GM12878 (cell line): Measurements from ENCODE around the gene GLT1D1. TPM values are rescaled to one million over a fixed set of nuclear protein-coding genes. Genes with fewer than 3 reads are reported as not detected.

Experiments used
- ATAC-seq: fragments of 200-7000 bp; cut with Tn5 transposase; 3 replicates; pipeline ENCODE4 v1.9.1; 2020; ENCODE audit warnings: mild to moderate bottlenecking, moderate library complexity
- BruUV-seq: library from RNA; stranded (reverse); fragments of 400-500 nt; replicated peaks from 2 replicates; lab custom pipeline; 2021; lab: Mats Ljungman, UMichigan
- CTCF ChIA-PET: fragments of 300-600 bp; sonication (Branson Sonifier 250); formaldehyde crosslinking; extraction: SDS; loops from one replicate; lab custom pipeline; 2021; ENCODE audit warnings: inconsistent platforms; lab: Yijun Ruan, JAX
- POLR2A ChIA-PET: fragments of 350-600 bp; formaldehyde crosslinking; extraction: SDS; loops from one replicate; lab custom pipeline; 2021; ENCODE audit warnings: inconsistent platforms; lab: Charles Lee
- RAD21 ChIA-PET: fragments of 300-600 bp; sonication (Branson Sonifier 250); formaldehyde crosslinking; loops from one replicate; lab custom pipeline; 2023; ENCODE audit warnings: antibody characterized with exemption; ENCODE audit not compliant: unreplicated experiment; lab: Charles Lee
- SMC1A ChIA-PET: fragments of 300-600 bp; sonication (Branson Sonifier 250); formaldehyde crosslinking; loops from one replicate; lab custom pipeline; 2023; ENCODE audit not compliant: unreplicated experiment, uncharacterized antibody; lab: Charles Lee
- DNase-seq: peaks from one replicate; pipeline ENCODE4 v3.0.0-alpha.2; 2011; ENCODE audit warnings: low read depth, low spot score
- FAIRE-seq: peaks from 3 replicates; lab custom pipeline; 2011; peaks lifted over from hg19 to GRCh38; lab: Jason Lieb, UNC
- H2AFZ ChIP-seq: 2 replicates; pipeline ENCODE4 v1.6.0; 2011; ENCODE audit warnings: low read depth, low read length, control low read depth; ENCODE audit not compliant: control insufficient read depth
- H3K27ac ChIP-seq: 2 replicates; pipeline ENCODE4 v1.5.1; 2011; ENCODE audit warnings: control low read depth; ENCODE audit not compliant: control insufficient read depth, insufficient read depth
- H3K27me3 ChIP-seq, 2 experiments: replicated peaks in 1 of 2; 2 replicates each; pipeline versions ENCODE4 v1.6.0 to v1.6.1; 2011; ENCODE audit warnings: low read length in 1 of 2; ENCODE audit not compliant: control insufficient read depth in 2 of 2, insufficient read depth in 2 of 2
- H3K36me3 ChIP-seq, 2 experiments: 2 replicates each; pipeline ENCODE4 v1.5.1; 2011; ENCODE audit warnings: low read length in 1 of 2; ENCODE audit not compliant: control insufficient read depth in 2 of 2, insufficient read depth in 2 of 2
- H3K4me1 ChIP-seq: 2 replicates; pipeline ENCODE4 v1.6.1; 2011; ENCODE audit warnings: mild to moderate bottlenecking, low read length, moderate library complexity, mixed read lengths; ENCODE audit not compliant: control insufficient read depth, insufficient read depth
- H3K4me2 ChIP-seq: 2 replicates; pipeline ENCODE4 v1.6.0; 2011; ENCODE audit warnings: control low read depth; ENCODE audit not compliant: control insufficient read depth, insufficient read depth
- H3K4me3 ChIP-seq: fragments of 200-600 bp; sonication (generic); 2 replicates; pipeline ENCODE4 v1.5.1; 2016
- H3K79me2 ChIP-seq: 2 replicates; pipeline ENCODE4 v1.6.0; 2011; ENCODE audit warnings: low read length; ENCODE audit not compliant: control insufficient read depth, insufficient read depth
- H3K9ac ChIP-seq: 2 replicates; pipeline ENCODE4 v1.8.0; 2011; ENCODE audit warnings: low read length, control low read depth, mixed read lengths; ENCODE audit not compliant: control insufficient read depth, insufficient read depth
- H3K9me3 ChIP-seq: replicated peaks from 3 replicates; pipeline ENCODE4 v1.5.1; 2011; ENCODE audit warnings: mild to moderate bottlenecking, low read length; ENCODE audit not compliant: control insufficient read depth, insufficient read depth
- H4K20me1 ChIP-seq: 2 replicates; pipeline ENCODE4 v1.6.0; 2011; ENCODE audit not compliant: control insufficient read depth, insufficient read depth
- CHD2 ChIP-seq: IDR thresholded peaks from 2 replicates; pipeline ENCODE4 v1.6.1; 2011; ENCODE audit warnings: low read depth, low read length, improper control_type of control experiment, borderline replicate concordance
- ETV6 ChIP-seq, 2 experiments: fragments of 450-650 bp in 1 of 2; IDR thresholded peaks in 1 of 2; conservative IDR thresholded peaks in 1 of 2; 2 replicates each; pipeline ENCODE4 v1.6.1; 2014; ENCODE audit warnings: antibody characterized with exemption in 1 of 2, borderline replicate concordance in 1 of 2, low read depth in 1 of 2, mild to moderate bottlenecking in 1 of 2, moderate library complexity in 1 of 2
- MYC ChIP-seq: IDR thresholded peaks from 2 replicates; pipeline ENCODE4 v1.6.1; 2011; ENCODE audit warnings: mild to moderate bottlenecking, low read length, moderate library complexity, inconsistent platforms; ENCODE audit not compliant: insufficient read depth, insufficient replicate concordance, insufficient read length, severe bottlenecking
- NFXL1 ChIP-seq: fragments of 450-650 bp; IDR thresholded peaks from 2 replicates; pipeline ENCODE4 v1.6.1; 2017; ENCODE audit warnings: antibody characterized with exemption, mild to moderate bottlenecking, borderline replicate concordance
- PAX8 ChIP-seq: fragments of 450-650 bp; IDR thresholded peaks from 2 replicates; pipeline ENCODE4 v1.6.1; 2017; ENCODE audit warnings: mild to moderate bottlenecking, moderate library complexity
- TAF1 ChIP-seq: IDR thresholded peaks from 2 replicates; pipeline ENCODE4 v1.6.1; 2011; ENCODE audit warnings: mild to moderate bottlenecking, low read depth, low read length, borderline replicate concordance
- TARDBP ChIP-seq: IDR thresholded peaks from 2 replicates; pipeline ENCODE4 v1.6.1; 2016; ENCODE audit warnings: borderline replicate concordance
- ZBED1 ChIP-seq: IDR thresholded peaks from 2 replicates; pipeline ENCODE4 v1.6.1; 2016; ENCODE audit warnings: borderline replicate concordance
- WGBS: methylation state at CpG from one replicate; pipeline ENCODE4 v1.1.6; 2016; ENCODE audit warnings: low lambda C conversion rate; ENCODE audit not compliant: insufficient replicate concordance, insufficient coverage; ENCODE audit errors: missing lambda C conversion rate; 5-methylcytosine and 5-hydroxymethylcytosine counted together
- in situ Hi-C: fragments of 300-500 bp; cut with MboI; formaldehyde crosslinking; loops from 9 replicates; pipeline ENCODE4 v1.14.3; 2018; ENCODE audit warnings: mixed read lengths
- intact Hi-C: fragments of 100-400 bp; cut with micrococcal nuclease; formaldehyde crosslinking; loops from one replicate; pipeline ENCODE4 v1.14.2; 2022; ENCODE audit not compliant: unreplicated experiment
- polyA plus RNA-seq, 11 experiments: library from polyadenylated mRNA; depleted of rRNA in 4 of 11; unstranded in 6 of 11; stranded (reverse) in 5 of 11; fragments of >200 nt; fragmentation: Nextera tagmentation in 4 of 11; fragmentation: Illumina TruSeq in 1 of 11; extraction: Ambion mirVana in 4 of 11; extraction: Trizol in 1 of 11; gene quantifications; 1 replicate in 1 of 11; 2 replicates in 10 of 11; pipeline versions ENCODE4 v1.2.1 to v1.2.3, GENCODE V29; 2011 to 2016; ENCODE audit warnings: inconsistent platforms in 2 of 11, missing spikeins in 2 of 11, low read depth in 1 of 11
- total RNA-seq, 4 experiments: library from RNA; depleted of rRNA in 3 of 4; stranded (reverse); fragments of >200 nt in 3 of 4; fragmentation: Illumina TruSeq in 1 of 4; extraction: Trizol in 1 of 4; gene quantifications; 2 replicates each; pipeline versions ENCODE4 v1.2.1 to v1.2.3, GENCODE V29; 2013 to 2021
- TF ChIP-seq, protein P1 (sequence below): IDR thresholded peaks from 2 replicates; pipeline ENCODE4 v1.6.1; 2011; ENCODE audit warnings: mild to moderate bottlenecking, low read depth, low read length, moderate library complexity; ENCODE audit not compliant: insufficient replicate concordance

The GLT1D1 gene
- total and polyA plus RNA-seq, 10 of the 15 experiments (the other 5 are each of a cell fraction or from before 2014, with no cell fraction given): 0.42 to 62.8 (median 3.0) TPM

DNA sequence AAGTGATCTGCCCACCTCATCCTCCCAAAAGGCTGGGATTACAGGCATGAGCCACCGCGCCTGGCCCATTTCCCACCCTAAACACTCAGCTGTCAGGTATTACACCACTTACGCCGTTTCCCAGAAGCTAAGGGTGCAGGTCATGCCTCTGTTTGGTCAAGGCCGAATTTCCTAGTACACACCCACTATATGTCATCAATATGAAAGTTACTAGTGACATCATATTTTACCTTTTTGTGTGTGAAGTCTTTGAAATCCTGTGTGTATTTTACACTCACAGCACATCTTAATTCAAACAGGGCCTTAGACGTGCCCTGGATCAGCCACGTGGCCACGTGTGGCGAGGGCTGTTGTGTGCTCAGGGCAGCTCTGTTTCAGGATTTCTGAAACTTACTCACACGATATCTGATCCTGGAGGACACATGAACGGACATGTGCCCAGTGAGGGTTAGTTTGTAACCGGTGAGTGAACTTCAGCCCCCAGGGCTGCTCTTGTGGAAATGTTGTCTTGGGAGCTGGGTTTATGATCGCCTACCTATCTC is 51.8 kb downstream of the GLT1D1 start:
- Histone ChIP-seq H3K9me3 (no peaks in the 10 kb centered on the region), H3K36me3 (peaks cover 0 to 1% of the 10 kb centered on the region in 2 experiments; a peak in 1 of 4 replicates), H3K27me3 (no peaks in the 10 kb centered on the region), H3K79me2 (no peaks in the 10 kb centered on the region), H3K27ac (no peak overlapping the region), H4K20me1 (no peaks in the 10 kb centered on the region), H3K4me2 (no peak overlapping the region), H3K4me1 (no peaks in the 10 kb centered on the region), H3K9ac (no peak overlapping the region), H3K4me3 (no peak overlapping the region), H2AFZ (no peak overlapping the region)
- no peak for DNase-seq
- RAD21 ChIA-PET: no interaction called here
- FAIRE-seq: no peak
- POLR2A ChIA-PET: no interaction called here
- TF ChIP-seq NFXL1 (no peak), TAF1 (no peak), TARDBP (no peak), ETV6 (conservative IDR thresholded peaks at IDR 0.05 in 1 of 2, IDR thresholded peaks at IDR 0.05 in 1 of 2; ENCODE audit: borderline replicate concordance in 1 of 2, low read depth in 1 of 2) (no peak), ZBED1 (no peak), CHD2 (no peak), MYC (no peak), PAX8 (no peak)
- TF ChIP-seq, protein P1, sequence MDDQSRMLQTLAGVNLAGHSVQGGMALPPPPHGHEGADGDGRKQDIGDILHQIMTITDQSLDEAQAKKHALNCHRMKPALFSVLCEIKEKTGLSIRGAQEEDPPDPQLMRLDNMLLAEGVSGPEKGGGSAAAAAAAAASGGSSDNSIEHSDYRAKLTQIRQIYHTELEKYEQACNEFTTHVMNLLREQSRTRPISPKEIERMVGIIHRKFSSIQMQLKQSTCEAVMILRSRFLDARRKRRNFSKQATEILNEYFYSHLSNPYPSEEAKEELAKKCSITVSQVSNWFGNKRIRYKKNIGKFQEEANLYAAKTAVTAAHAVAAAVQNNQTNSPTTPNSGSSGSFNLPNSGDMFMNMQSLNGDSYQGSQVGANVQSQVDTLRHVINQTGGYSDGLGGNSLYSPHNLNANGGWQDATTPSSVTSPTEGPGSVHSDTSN: no peak
- in situ Hi-C loops: no loop called here
- no TSS peak for BruUV-seq
- SMC1A ChIA-PET: no interaction called here
- no peak for ATAC-seq
- 79% methylated on average over 13 of the region's 13 CpGs for WGBS
- intact Hi-C loops: no loop called here
- CTCF ChIA-PET: interaction anchor here (0.6 kb wide), 1 partner anchor 894 kb away, joined by 3 read pairs; no protein-coding TSS in a partner anchor
